HCT116 (cell line): ENCODE measurements around the gene BRMS1. TPM values are rescaled to one million over a fixed set of nuclear protein-coding genes. Genes with fewer than 3 reads are reported as not detected.

Source experiments
- ATAC-seq: fragments of 200-7000 bp; cut with Tn5 transposase; 2 replicates; pipeline ENCODE4 v1.9.1; 2020; ENCODE audit warnings: mild to moderate bottlenecking, moderate library complexity
- BruUV-seq: library from RNA; stranded (reverse); fragments of 400-500 nt; replicated peaks from 2 replicates; lab custom pipeline; 2021; lab: Mats Ljungman, UMichigan
- CTCF ChIA-PET: fragments of 300-600 bp; sonication (Branson Sonifier 250); formaldehyde crosslinking; loops from one replicate; lab custom pipeline; 2021; ENCODE audit warnings: antibody characterized with exemption; lab: Charles Lee
- POLR2A ChIA-PET: fragments of 300-600, 350-600 bp; sonication (Branson Sonifier 250); formaldehyde crosslinking; loops from one replicate; lab custom pipeline; 2021; ENCODE audit warnings: antibody characterized with exemption; lab: Charles Lee
- RAD21 ChIA-PET, 2 experiments: fragments of 300-600 bp; sonication (Branson Sonifier 250); formaldehyde crosslinking; loops; one replicate each; lab custom pipeline; 2023; ENCODE audit warnings: low total read pairs in 2 of 2; ENCODE audit not compliant: uncharacterized antibody in 2 of 2, unreplicated experiment in 2 of 2, low non-redundant PET in 1 of 2; lab: Charles Lee
- DNase-seq: peaks from one replicate; pipeline ENCODE4 v3.0.0-alpha.2; 2010; ENCODE audit warnings: low read depth, low spot score
- H2AFZ ChIP-seq: fragments of 200-600 bp; shearing (Covaris generic), sonication (generic); 2 replicates; pipeline ENCODE4 v1.6.1; 2017; ENCODE audit warnings: low read depth, mixed run types, mixed read lengths, antibody characterized with exemption, low read length; ENCODE audit not compliant: poor library complexity, severe bottlenecking
- H3K27ac ChIP-seq: 2 replicates; pipeline ENCODE4 v1.5.1; 2012; ENCODE audit warnings: low read depth, low read length
- H3K27me3 ChIP-seq: fragments of 200-600 bp; sonication (generic); 2 replicates; pipeline ENCODE4 v1.6.1; 2016; ENCODE audit warnings: mixed run types, low read length, mixed read lengths; ENCODE audit not compliant: insufficient read depth
- H3K36me3 ChIP-seq, 2 experiments: fragments of 200-500 bp in 1 of 2; fragments of 200-600 bp in 1 of 2; sonication (Bioruptor generic) in 1 of 2; sonication (generic) in 1 of 2; 2 replicates each; pipeline versions ENCODE4 v1.5.1 to v1.6.1; 2014 to 2016; ENCODE audit warnings: low read length in 2 of 2, inconsistent platforms in 1 of 2, mixed read lengths in 1 of 2, mixed run types in 1 of 2; ENCODE audit not compliant: insufficient read depth in 2 of 2, control insufficient read depth in 1 of 2
- H3K4me1 ChIP-seq, 2 experiments: fragments of 200-600 bp in 1 of 2; sonication (generic) in 1 of 2; 2 replicates each; pipeline versions ENCODE4 v1.5.1 to v1.6.1; 2012 to 2017; ENCODE audit warnings: low read length in 2 of 2, inconsistent platforms in 1 of 2, mild to moderate bottlenecking in 1 of 2, mixed read lengths in 1 of 2, mixed run types in 1 of 2, moderate library complexity in 1 of 2; ENCODE audit not compliant: insufficient read depth in 2 of 2, control insufficient read depth in 1 of 2
- H3K4me2 ChIP-seq: fragments of 200-600 bp; sonication (generic); 2 replicates; pipeline ENCODE4 v1.6.1; 2017; ENCODE audit warnings: mixed run types, low read length, mixed read lengths
- H3K4me3 ChIP-seq, 2 experiments: fragments of 200-600 bp in 1 of 2; sonication (generic) in 1 of 2; replicated peaks in 1 of 2; 2 replicates each; pipeline ENCODE4 v1.5.1; 2011 to 2016; ENCODE audit warnings: low read length in 2 of 2, control low read depth in 1 of 2, low read depth in 1 of 2, mild to moderate bottlenecking in 1 of 2, mixed read lengths in 1 of 2, mixed run types in 1 of 2
- H3K79me2 ChIP-seq: fragments of 200-600 bp; sonication (generic); 2 replicates; pipeline ENCODE4 v1.6.1; 2017; ENCODE audit warnings: mild to moderate bottlenecking, mixed run types, low read length, moderate library complexity, mixed read lengths; ENCODE audit not compliant: insufficient read depth
- H3K9ac ChIP-seq: fragments of 200-600 bp; sonication (generic); 2 replicates; pipeline ENCODE4 v1.6.1; 2016; ENCODE audit warnings: low read length, mixed read lengths
- H3K9me2 ChIP-seq: fragments of 200-600 bp; sonication (generic), shearing (Covaris generic); 2 replicates; pipeline ENCODE4 v1.6.1; 2017; ENCODE audit warnings: mixed run types, mild to moderate bottlenecking, moderate library complexity; ENCODE audit not compliant: insufficient read depth
- H3K9me3 ChIP-seq, 2 experiments: fragments of 200-500 bp in 1 of 2; fragments of 200-600 bp in 1 of 2; sonication (Bioruptor generic) in 1 of 2; sonication (generic) in 1 of 2; 2 replicates each; pipeline ENCODE4 v1.6.1; 2014 to 2017; ENCODE audit warnings: low read length in 2 of 2, mixed read lengths in 2 of 2, inconsistent platforms in 1 of 2, low read depth in 1 of 2, mild to moderate bottlenecking in 1 of 2, mixed run types in 1 of 2, moderate library complexity in 1 of 2; ENCODE audit not compliant: control insufficient read depth in 1 of 2, insufficient read depth in 1 of 2
- H4K20me1 ChIP-seq: fragments of 200-600 bp; sonication (generic), shearing (Covaris generic); 2 replicates; pipeline ENCODE4 v1.6.1; 2017; ENCODE audit warnings: mixed run types, mild to moderate bottlenecking, moderate library complexity; ENCODE audit not compliant: insufficient read depth
- ATF3 ChIP-seq: IDR thresholded peaks from 2 replicates; pipeline ENCODE4 v1.6.1; 2012
- CBX3 ChIP-seq: IDR thresholded peaks from 2 replicates; pipeline ENCODE4 v1.6.1; 2012; ENCODE audit warnings: low read depth
- CEBPB ChIP-seq: IDR thresholded peaks from 2 replicates; pipeline ENCODE4 v1.6.1; 2012; ENCODE audit warnings: low read depth
- CTCF ChIP-seq, 3 experiments: fragments of 200-600 bp in 1 of 3; sonication (generic) in 1 of 3; IDR thresholded peaks in 2 of 3; conservative IDR thresholded peaks in 1 of 3; 2 replicates each; pipeline ENCODE4 v1.5.1; 2012 to 2017; ENCODE audit warnings: low read depth in 2 of 3, low read length in 2 of 3, antibody characterized with exemption in 1 of 3, borderline replicate concordance in 1 of 3, control low read depth in 1 of 3, mild to moderate bottlenecking in 1 of 3, mixed read lengths in 1 of 3, mixed run types in 1 of 3, moderate library complexity in 1 of 3; ENCODE audit not compliant: insufficient read depth in 1 of 3
- ELF1 ChIP-seq: IDR thresholded peaks from 2 replicates; pipeline ENCODE4 v1.6.1; 2012; ENCODE audit warnings: low read depth, borderline replicate concordance
- EZH2 ChIP-seq: fragments of 200-600 bp; sonication (generic); IDR thresholded peaks from 2 replicates; pipeline ENCODE4 v1.6.1; 2017; ENCODE audit warnings: antibody characterized with exemption, mixed run types
- EZH2phosphoT487 ChIP-seq: fragments of 200-600 bp; IDR thresholded peaks from 2 replicates; pipeline ENCODE4 v1.6.1; 2018; ENCODE audit warnings: antibody characterized with exemption, borderline replicate concordance
- FOSL1 ChIP-seq: IDR thresholded peaks from 2 replicates; pipeline ENCODE4 v1.6.1; 2012; ENCODE audit warnings: low read depth
- JUND ChIP-seq: IDR thresholded peaks from 2 replicates; pipeline ENCODE4 v1.6.1; 2012
- MAX ChIP-seq: IDR thresholded peaks from 2 replicates; pipeline ENCODE4 v1.6.1; 2012
- POLR2A ChIP-seq: IDR thresholded peaks from 2 replicates; pipeline ENCODE4 v1.7.0; 2011; ENCODE audit warnings: borderline replicate concordance; ENCODE audit not compliant: insufficient read depth, insufficient read length; ENCODE audit errors: extremely low read depth
- POLR2AphosphoS5 ChIP-seq: IDR thresholded peaks from 2 replicates; pipeline ENCODE4 v1.6.1; 2011; ENCODE audit warnings: mild to moderate bottlenecking, low read depth, low read length, moderate library complexity
- RAD21 ChIP-seq: IDR thresholded peaks from 2 replicates; pipeline ENCODE4 v1.6.1; 2012; ENCODE audit warnings: low read depth, mild to moderate bottlenecking
- REST ChIP-seq: IDR thresholded peaks from 2 replicates; pipeline ENCODE4 v1.6.1; 2012; ENCODE audit warnings: low read depth
- SIN3A ChIP-seq: IDR thresholded peaks from 2 replicates; pipeline ENCODE4 v1.6.1; 2012; ENCODE audit warnings: low read depth
- SP1 ChIP-seq: IDR thresholded peaks from 2 replicates; pipeline ENCODE4 v1.6.1; 2012; ENCODE audit warnings: low read depth
- TCF7L2 ChIP-seq: IDR thresholded peaks from 2 replicates; pipeline ENCODE4 v1.7.0; 2011; ENCODE audit warnings: borderline replicate concordance, inconsistent platforms; ENCODE audit not compliant: insufficient read depth, insufficient read length; ENCODE audit errors: extremely low read depth
- YY1 ChIP-seq: IDR thresholded peaks from 2 replicates; pipeline ENCODE4 v1.6.1; 2011; ENCODE audit warnings: low read length, low read depth, moderate library complexity, mild to moderate bottlenecking; ENCODE audit not compliant: insufficient replicate concordance; ENCODE audit errors: extremely low read depth
- ZFX ChIP-seq: fragments of 450-650 bp; IDR thresholded peaks from 2 replicates; pipeline ENCODE4 v1.6.1; 2017
- ZNF274 ChIP-seq: fragments of 200-500 bp; sonication (Bioruptor generic); IDR thresholded peaks from 2 replicates; pipeline ENCODE4 v1.6.1; 2014; ENCODE audit warnings: mild to moderate bottlenecking, low read depth, low read length, inconsistent platforms
- intact Hi-C: fragments of 100-400 bp; cut with micrococcal nuclease; formaldehyde crosslinking; loops from 2 replicates; pipeline ENCODE4 v1.10.0; 2022
- total RNA-seq: library from RNA; stranded (reverse); gene quantifications from one replicate; pipeline ENCODE4 v1.2.1, GENCODE V29; 2021; ENCODE audit not compliant: unreplicated experiment

The BRMS1 gene
- total RNA-seq, 1 experiment from 2014 or later, result 42.1 TPM

DNA sequence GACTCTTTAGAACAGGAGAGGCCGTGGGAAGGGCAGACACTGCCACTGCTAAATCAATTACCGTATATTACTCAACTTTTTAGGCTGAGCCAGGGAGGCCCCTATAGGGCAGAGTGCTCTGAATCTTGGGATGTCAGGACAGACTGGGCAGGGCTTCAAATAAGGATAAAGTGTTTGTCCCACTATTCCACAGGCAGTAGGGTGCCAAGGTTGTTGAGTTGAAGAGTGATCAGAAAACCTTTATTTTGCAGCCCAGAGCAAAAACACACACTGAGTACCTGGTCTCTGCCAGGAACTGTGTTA is 4.1 kb upstream of the BRMS1 start:
- TF ChIP-seq EZH2phosphoT487, result no peak
- TF ChIP-seq JUND, result no peak
- TF ChIP-seq MAX, result no peak
- TF ChIP-seq RAD21, result no peak
- no peak for TF ChIP-seq SIN3A
- TF ChIP-seq EZH2, result no peak
- TF ChIP-seq POLR2A, result no peak
- TF ChIP-seq ZFX, result no peak
- no peak for TF ChIP-seq POLR2AphosphoS5
- TF ChIP-seq YY1, result no peak
- TF ChIP-seq SP1, result no peak
- TF ChIP-seq CBX3, result no peak
- no peak for TF ChIP-seq ELF1
- no peak for TF ChIP-seq CTCF (IDR thresholded peaks at IDR 0.05 in 2 of 3, conservative IDR thresholded peaks at IDR 0.05 in 1 of 3; ENCODE audit: borderline replicate concordance in 1 of 3, insufficient read depth in 1 of 3, low read depth in 2 of 3, low read length in 2 of 3)
- TF ChIP-seq CEBPB, result no peak
- TF ChIP-seq ATF3, result no peak
- no peak for TF ChIP-seq REST
- no peak for TF ChIP-seq TCF7L2
- no peak for TF ChIP-seq FOSL1
- TF ChIP-seq ZNF274, result no peak
- TF ChIP-seq, all 23 proteins: peak for 0
- ChIA-PET CTCF (interaction anchor here (1.0 to 2.0 kb wide), 2 partner anchors 15 to 37 kb away, joined by 3 to 5 read pairs; no protein-coding TSS in a partner anchor), POLR2A (no interaction called here), RAD21 (no interaction called here)
- H3K4me3 ChIP-seq, result no peak overlapping the region
- ATAC-seq, result no peak
- H3K27me3 ChIP-seq, result no peaks in the 10 kb centered on the region
- peak overlapping the region; percentile 85; the same call in 1 of the 2 replicates for H3K4me2 ChIP-seq
- intact Hi-C loops, result no loop called here
- no peak overlapping the region for H2AFZ ChIP-seq
- H4K20me1 ChIP-seq, result no peaks in the 10 kb centered on the region
- H3K36me3 ChIP-seq, result no peaks in the 10 kb centered on the region; a peak in 1 of 4 replicates
- H3K4me1 ChIP-seq, result peaks cover 10 to 28% of the 10 kb centered on the region in 2 experiments
- no peaks in the 10 kb centered on the region for H3K9me3 ChIP-seq
- BruUV-seq, result no TSS peak
- DNase-seq, result no peak
- H3K9me2 ChIP-seq, result no peaks in the 10 kb centered on the region
- H3K79me2 ChIP-seq, result peaks cover 7% of the 10 kb centered on the region
- H3K27ac ChIP-seq, result no peak overlapping the region
- H3K9ac ChIP-seq, result no peak overlapping the region
